Osteocyte (in vitro differentiated cells): ENCODE measurements around the gene CD180. TPM values are rescaled to one million over a fixed set of nuclear protein-coding genes. Genes with fewer than 3 reads are reported as not detected.

Experiments
- DNase-seq: peaks from one replicate; pipeline ENCODE4 v3.0.0; 2021; ENCODE audit warnings: mixed read lengths; ENCODE audit not compliant: unreplicated experiment; ENCODE audit errors: extremely low spot score
- H3K27ac Mint-ChIP-seq: one replicate; pipeline ENCODE4 v1.8.0; 2021; ENCODE audit warnings: mild to moderate bottlenecking, mixed read lengths; ENCODE audit not compliant: unreplicated experiment
- H3K27me3 Mint-ChIP-seq: one replicate; pipeline ENCODE4 v1.8.0; 2021; ENCODE audit warnings: mixed read lengths; ENCODE audit not compliant: unreplicated experiment
- H3K36me3 Mint-ChIP-seq: one replicate; pipeline ENCODE4 v1.8.0; 2021; ENCODE audit warnings: mixed read lengths; ENCODE audit not compliant: unreplicated experiment
- H3K4me1 Mint-ChIP-seq: one replicate; pipeline ENCODE4 v1.8.0; 2021; ENCODE audit warnings: mixed read lengths; ENCODE audit not compliant: unreplicated experiment
- H3K4me3 Mint-ChIP-seq: one replicate; pipeline ENCODE4 v1.8.0; 2021; ENCODE audit warnings: mild to moderate bottlenecking, moderate library complexity, mixed read lengths; ENCODE audit not compliant: unreplicated experiment
- H3K9me3 Mint-ChIP-seq: one replicate; pipeline ENCODE4 v1.8.0; 2021; ENCODE audit warnings: mixed read lengths; ENCODE audit not compliant: unreplicated experiment
- CTCF ChIP-seq: fragments of 200-600 bp; sonication (generic); IDR thresholded peaks from 2 replicates; pipeline ENCODE4 v1.5.0; 2021; ENCODE audit warnings: antibody characterized with exemption, mild to moderate bottlenecking, moderate library complexity
- total RNA-seq: library from RNA; stranded (reverse); gene quantifications from 2 replicates; pipeline ENCODE4 v1.2.1, GENCODE V29; 2021

The CD180 gene
- total RNA-seq, 1 donor from 2014 or later: not detected

- DNase-seq: no peak
- H3K4me1 Mint-ChIP-seq: no peaks in the 10 kb centered on the region
- H3K9me3 Mint-ChIP-seq: no peaks in the 10 kb centered on the region
These were observed 47.3 kb downstream of the CD180 start for GRCh38 chr5:67149057-67149950.

DNA sequence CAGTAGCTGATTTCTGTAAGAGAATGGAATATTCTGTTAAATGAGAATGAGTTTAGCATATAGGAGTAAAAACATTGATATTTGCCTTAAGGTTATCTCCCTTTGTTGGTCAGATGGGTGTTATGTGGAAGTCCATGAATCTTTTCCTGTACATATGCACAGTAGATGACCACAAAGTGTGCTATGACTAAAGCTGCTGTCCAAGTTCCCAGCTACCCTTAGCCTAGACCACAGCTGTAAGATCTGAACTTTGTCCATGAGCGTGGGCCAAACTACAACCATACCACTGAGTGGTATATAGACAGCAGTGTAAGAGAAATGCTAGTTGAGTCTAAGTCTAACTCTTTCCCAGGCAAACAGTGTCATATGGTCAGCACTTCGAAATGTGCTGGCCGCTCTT is 48.8 kb downstream of the CD180 start:
- H3K4me3 Mint-ChIP-seq: no peak overlapping the region
- peaks cover 22% of the 10 kb centered on the region for H3K36me3 Mint-ChIP-seq
- no peaks in the 10 kb centered on the region for H3K9me3 Mint-ChIP-seq
- no peaks in the 10 kb centered on the region for H3K4me1 Mint-ChIP-seq
- H3K27ac Mint-ChIP-seq: no peak overlapping the region
- TF ChIP-seq CTCF: no peak
- no peaks in the 10 kb centered on the region for H3K27me3 Mint-ChIP-seq
- DNase-seq: no peak

More at GRCh38 chr5:67149057-67149950, 47.3 kb downstream of the CD180 start:
- Mint-ChIP-seq H3K36me3 (peaks cover 18% of the 10 kb centered on the region), H3K27me3 (no peaks in the 10 kb centered on the region), H3K27ac (no peak overlapping the region), H3K4me3 (no peak overlapping the region)
- TF ChIP-seq CTCF: no peak

DNA sequence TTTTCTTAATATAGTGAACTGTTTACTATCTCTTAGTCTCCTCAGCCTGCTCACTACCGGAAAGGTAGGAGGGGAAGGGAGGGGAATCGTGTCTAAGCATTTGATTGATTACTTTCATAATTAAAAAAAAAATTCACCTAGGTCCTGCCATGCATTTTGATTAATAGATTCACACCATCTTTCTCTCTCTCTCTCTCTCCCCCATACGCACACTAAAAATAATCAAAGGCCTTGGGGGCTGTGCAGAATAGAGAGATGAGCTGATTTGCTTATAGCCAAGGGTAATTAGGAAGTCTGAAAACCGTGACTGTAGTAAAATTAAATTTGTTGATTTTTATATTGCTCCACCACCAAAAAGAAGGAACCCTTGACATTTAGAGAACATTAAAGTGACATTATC is 49.6 kb downstream of the CD180 start:
- no peak for TF ChIP-seq CTCF
- Mint-ChIP-seq H3K27ac (no peak overlapping the region), H3K27me3 (no peaks in the 10 kb centered on the region), H3K4me1 (no peaks in the 10 kb centered on the region), H3K36me3 (peaks cover 30% of the 10 kb centered on the region), H3K4me3 (no peak overlapping the region), H3K9me3 (no peaks in the 10 kb centered on the region)
- no peak for DNase-seq

- H3K9me3 Mint-ChIP-seq: no peaks in the 10 kb centered on the region
- H3K4me1 Mint-ChIP-seq: no peaks in the 10 kb centered on the region
- no peak for TF ChIP-seq CTCF
- peaks cover 31% of the 10 kb centered on the region for H3K36me3 Mint-ChIP-seq
- no peak for DNase-seq
- no peak overlapping the region for H3K27ac Mint-ChIP-seq
- H3K4me3 Mint-ChIP-seq: no peak overlapping the region
- H3K27me3 Mint-ChIP-seq: no peaks in the 10 kb centered on the region
These were observed 50.0 kb downstream of the CD180 start for GRCh38 chr5:67146574-67146973.

- Mint-ChIP-seq H3K9me3 (no peaks in the 10 kb centered on the region), H3K27ac (no peak overlapping the region), H3K27me3 (no peaks in the 10 kb centered on the region), H3K36me3 (peaks cover 28% of the 10 kb centered on the region), H3K4me3 (no peak overlapping the region), H3K4me1 (no peaks in the 10 kb centered on the region)
- DNase-seq: no peak
- no peak for TF ChIP-seq CTCF
These were observed 52.4 kb downstream of the CD180 start for GRCh38 chr5:67144183-67144639.
